BLaER1 treated with 17β-estradiol and CSF1 and Interleukin-3, amounts not matched to agents 10 nM and 100 nM (cell line): ENCODE data around the gene CREB5.
"Not testable (repeated sequence)": the region's sequence is repeated elsewhere in the genome, so short reads cannot be mapped to it uniquely, and the experiment has no call there.

ENCODE experiments used
- H3K27ac ChIP-seq, 11 experiments: shearing (Covaris generic); formaldehyde crosslinking; 2 replicates each; pipeline ENCODE4 v1.8.1; 2022
- H3K27me3 ChIP-seq, 11 experiments: shearing (Covaris generic); formaldehyde crosslinking; 2 replicates each; pipeline ENCODE4 v1.8.1; 2022
- H3K36me3 ChIP-seq, 11 experiments: shearing (Covaris generic); formaldehyde crosslinking; 2 replicates each; pipeline ENCODE4 v1.8.1; 2022
- H3K4me1 ChIP-seq, 10 experiments: shearing (Covaris generic); formaldehyde crosslinking; 2 replicates each; pipeline ENCODE4 v1.8.1; 2022
- H3K4me2 ChIP-seq, 11 experiments: shearing (Covaris generic); formaldehyde crosslinking; 2 replicates each; pipeline ENCODE4 v1.8.1; 2022
- H3K4me3 ChIP-seq, 10 experiments: shearing (Covaris generic); formaldehyde crosslinking; 2 replicates each; pipeline ENCODE4 v1.8.1; 2022
- H3K9ac ChIP-seq, 11 experiments: shearing (Covaris generic); formaldehyde crosslinking; 2 replicates each; pipeline ENCODE4 v1.8.1; 2022
- H3K9me3 ChIP-seq, 11 experiments: shearing (Covaris generic); formaldehyde crosslinking; replicated peaks in 1 of 11; 2 replicates each; pipeline ENCODE4 v1.8.1; 2022
- H4K20me1 ChIP-seq, 11 experiments: shearing (Covaris generic); formaldehyde crosslinking; 2 replicates each; pipeline ENCODE4 v1.8.1; 2022
- Cebpa-rat ChIP-seq, 11 experiments: shearing (Covaris generic); IDR thresholded peaks; 2 replicates each; pipeline ENCODE4 v1.8.1; 2022

Gene CREB5

DNA sequence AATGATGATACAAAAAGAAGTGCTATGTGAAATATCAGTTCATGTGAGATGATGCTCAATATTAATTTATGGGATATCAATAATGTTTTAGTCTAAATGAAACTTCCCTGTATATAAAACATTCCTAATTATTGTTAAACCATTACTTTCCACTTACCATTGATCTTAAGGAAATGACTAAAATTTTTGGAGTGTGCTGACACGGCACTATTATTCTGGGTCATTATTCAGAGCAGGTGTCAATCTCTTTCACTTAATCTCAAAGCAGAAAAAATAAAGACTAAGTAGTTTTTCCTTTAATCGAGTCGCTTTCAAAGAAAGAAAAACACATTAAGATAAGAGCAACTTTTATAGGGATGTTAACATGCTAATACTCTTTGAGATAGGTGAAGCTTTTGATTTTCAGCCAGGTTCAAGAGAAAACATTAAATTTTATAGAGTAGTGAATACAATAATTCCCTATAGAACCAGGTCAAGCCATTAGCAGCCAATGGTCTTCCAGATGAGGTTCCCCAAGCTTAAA lies 11.4 kb upstream of the CREB5 start:
- Histone ChIP-seq H3K9me3 (peaks cover 0 to 2% (median 0%) of the 10 kb centered on the region in 11 experiments; a peak in 2 of 22 replicates), H3K36me3 (no peaks in the 10 kb centered on the region), H3K9ac (no peak overlapping the region), H3K4me2 (no peak overlapping the region), H3K4me3 (no peak overlapping the region), H4K20me1 (no peaks in the 10 kb centered on the region), H3K27ac (no peak overlapping the region), H3K4me1 (peaks cover 0 to 7% (median 0%) of the 10 kb centered on the region in 10 experiments; a peak in 2 of 20 replicates), H3K27me3 (no peaks in the 10 kb centered on the region)
- no peak for TF ChIP-seq Cebpa-rat (IDR thresholded peaks at IDR 0.05)

DNA sequence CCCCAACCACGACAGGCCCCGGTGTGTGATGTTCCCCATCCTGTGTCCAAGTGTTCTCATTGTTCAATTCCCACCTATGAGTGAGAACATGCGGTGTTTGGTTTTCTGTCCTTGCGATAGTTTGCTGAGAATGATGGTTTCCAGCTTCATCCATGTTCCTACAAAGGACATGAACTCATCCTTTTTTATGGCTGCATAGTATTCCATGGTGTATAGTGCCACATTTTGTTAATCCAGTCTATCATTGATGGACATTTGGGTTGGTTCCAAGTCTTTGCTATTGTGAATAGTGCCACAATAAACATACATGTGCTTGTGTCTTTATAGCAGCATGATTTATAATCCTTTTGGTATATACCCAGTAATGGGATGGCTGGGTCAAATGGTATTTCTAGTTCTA lies 10.8 kb upstream of the CREB5 start:
- not testable (repeated sequence) for H3K4me2 ChIP-seq, H3K4me3 ChIP-seq, H3K27ac ChIP-seq, H3K9me3 ChIP-seq, H3K9ac ChIP-seq, H3K4me1 ChIP-seq, H3K36me3 ChIP-seq, H4K20me1 ChIP-seq, H3K27me3 ChIP-seq

DNA sequence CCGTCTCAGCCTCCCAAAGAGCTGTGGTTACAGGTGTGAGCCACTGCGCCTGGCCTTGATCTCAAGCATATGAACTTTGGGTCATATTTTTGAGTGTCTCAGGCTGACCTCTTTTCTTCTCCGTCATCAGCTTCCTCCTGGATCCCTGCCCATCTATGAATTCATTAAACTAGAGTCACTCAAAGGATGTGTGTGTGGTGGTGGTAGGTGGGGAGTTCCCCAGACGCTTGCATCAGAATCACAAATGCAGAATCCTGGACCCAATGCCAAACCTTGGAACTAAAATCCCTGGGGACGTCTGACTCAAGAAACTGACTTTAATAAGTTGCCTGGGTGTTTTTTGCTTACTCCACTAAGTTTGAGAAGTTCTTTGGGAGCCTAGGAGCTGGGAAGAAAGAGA lies 6.7 kb upstream of the CREB5 start:
- peaks cover 0 to 12% (median 0%) of the 10 kb centered on the region in 11 experiments; a peak in 6 of 22 replicates for H4K20me1 ChIP-seq
- H3K27me3 ChIP-seq, result peaks cover 26 to 32% (median 30%) of the 10 kb centered on the region in 11 experiments
- no peak overlapping the region for H3K27ac ChIP-seq
- H3K4me1 ChIP-seq, result peaks cover 7 to 19% (median 13%) of the 10 kb centered on the region in 10 experiments; a peak in 19 of 20 replicates
- no peak overlapping the region for H3K4me3 ChIP-seq
- peaks cover 0 to 2% (median 0%) of the 10 kb centered on the region in 11 experiments; a peak in 2 of 22 replicates for H3K9me3 ChIP-seq
- TF ChIP-seq Cebpa-rat (IDR thresholded peaks at IDR 0.05), result no peak
- H3K9ac ChIP-seq, result no peak overlapping the region
- no peaks in the 10 kb centered on the region for H3K36me3 ChIP-seq
- peak overlapping the region in 3 of 11 experiments; percentile 5 to 9 (median 8); a peak in 2 of 22 replicates for H3K4me2 ChIP-seq

DNA sequence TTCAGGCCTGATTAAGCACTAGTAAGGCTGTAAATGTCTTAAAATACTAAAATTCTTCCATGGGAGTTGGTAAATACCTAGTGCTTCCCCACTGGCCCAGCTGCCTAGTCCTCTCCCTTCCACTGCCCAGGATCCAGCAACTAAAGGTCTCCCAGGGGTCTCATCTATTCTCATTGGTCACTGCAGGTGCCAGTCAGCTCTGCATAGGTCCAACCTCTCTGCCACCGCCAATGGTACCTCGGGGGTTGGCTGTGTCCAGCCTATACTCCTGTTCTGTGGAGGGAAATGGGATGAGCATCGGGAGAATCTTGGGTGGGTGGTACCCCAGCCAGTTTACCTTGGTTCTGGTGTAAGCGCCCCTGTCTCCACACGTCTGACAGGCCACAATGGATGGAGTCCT lies 6.1 kb upstream of the CREB5 start:
- H3K27ac ChIP-seq, result no peak overlapping the region
- H3K27me3 ChIP-seq, result peaks cover 29 to 37% (median 35%) of the 10 kb centered on the region in 11 experiments
- no peaks in the 10 kb centered on the region for H3K36me3 ChIP-seq
- peak overlapping the region in 3 of 11 experiments; percentile 5 to 9 (median 8); a peak in 2 of 22 replicates for H3K4me2 ChIP-seq
- H3K4me3 ChIP-seq, result no peak overlapping the region
- no peak for TF ChIP-seq Cebpa-rat (IDR thresholded peaks at IDR 0.05)
- H3K9me3 ChIP-seq, result peaks cover 0 to 2% (median 0%) of the 10 kb centered on the region in 11 experiments; a peak in 2 of 22 replicates
- peaks cover 0 to 14% (median 0%) of the 10 kb centered on the region in 11 experiments; a peak in 6 of 22 replicates for H4K20me1 ChIP-seq
- peaks cover 11 to 21% (median 18%) of the 10 kb centered on the region in 10 experiments; a peak in 19 of 20 replicates for H3K4me1 ChIP-seq
- H3K9ac ChIP-seq, result no peak overlapping the region

GRCh38 chr7:28407651-28408050 lies 4.7 kb upstream of the CREB5 start:
- Histone ChIP-seq H3K4me3 (no peak overlapping the region), H3K9me3 (peaks cover 0 to 2% (median 0%) of the 10 kb centered on the region in 11 experiments; a peak in 2 of 22 replicates), H3K4me1 (peaks cover 13 to 28% (median 22%) of the 10 kb centered on the region in 10 experiments), H3K27me3 (peaks cover 39 to 50% (median 48%) of the 10 kb centered on the region in 11 experiments), H3K9ac (no peak overlapping the region), H3K27ac (no peak overlapping the region), H3K36me3 (no peaks in the 10 kb centered on the region), H4K20me1 (peaks cover 0 to 14% (median 0%) of the 10 kb centered on the region in 11 experiments; a peak in 6 of 22 replicates), H3K4me2 (no peak overlapping the region)
- TF ChIP-seq Cebpa-rat (IDR thresholded peaks at IDR 0.05), result no peak

DNA sequence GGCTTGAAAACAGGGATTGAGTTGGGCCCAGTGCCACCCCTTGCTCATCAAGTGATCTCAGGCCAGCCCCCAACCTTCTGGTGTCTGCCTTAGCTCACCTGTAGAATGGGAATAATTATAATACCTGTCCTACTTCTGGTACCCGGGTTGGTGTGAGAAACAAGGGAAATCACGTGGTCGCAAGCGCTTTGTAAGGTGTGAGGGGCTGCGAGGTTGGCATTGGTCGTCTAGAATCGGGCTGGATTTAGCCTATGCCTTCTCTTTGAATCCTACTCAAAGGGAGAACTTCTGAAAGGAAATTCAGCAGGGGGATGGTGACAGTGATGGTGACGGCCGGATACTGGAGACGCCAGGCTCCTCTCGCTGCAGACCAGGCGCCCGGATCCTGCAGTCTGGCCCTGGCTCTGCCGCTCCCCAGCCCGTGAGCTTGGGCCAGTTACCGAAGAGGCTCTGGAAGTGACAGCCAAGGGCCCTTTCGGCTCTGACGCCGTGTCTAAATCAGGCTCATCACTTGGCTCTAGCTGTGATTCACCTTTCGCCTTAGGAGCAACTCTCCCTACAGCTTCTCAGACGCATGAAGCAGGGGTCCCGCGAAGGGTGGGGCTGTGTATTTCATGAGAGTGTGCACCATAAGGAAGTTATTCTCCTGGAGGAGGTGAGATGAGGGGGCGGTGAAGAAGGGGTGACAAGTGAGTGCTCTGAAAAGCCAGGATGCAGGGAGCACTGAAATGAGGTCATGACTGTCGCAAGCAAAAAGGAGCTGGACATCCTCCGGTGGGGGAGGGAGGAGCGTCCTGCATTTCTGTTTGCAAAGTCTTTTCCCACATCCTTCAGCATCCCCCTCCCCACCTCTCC lies 4.0 kb upstream of the CREB5 start:
- Histone ChIP-seq H3K9ac (no peak overlapping the region), H3K27me3 (peaks cover 41 to 55% (median 50%) of the 10 kb centered on the region in 11 experiments), H4K20me1 (peaks cover 0 to 14% (median 0%) of the 10 kb centered on the region in 11 experiments; a peak in 6 of 22 replicates), H3K4me1 (peaks cover 13 to 28% (median 22%) of the 10 kb centered on the region in 10 experiments), H3K4me3 (no peak overlapping the region), H3K9me3 (peaks cover 0 to 2% (median 0%) of the 10 kb centered on the region in 11 experiments; a peak in 2 of 22 replicates), H3K27ac (no peak overlapping the region), H3K4me2 (peak overlapping the region in 2 of 11 experiments; percentile 18 to 99; a peak in 2 of 22 replicates), H3K36me3 (no peaks in the 10 kb centered on the region)
- TF ChIP-seq Cebpa-rat (IDR thresholded peaks at IDR 0.05), result no peak

GRCh38 chr7:28408960-28409715 lies 3.2 kb upstream of the CREB5 start:
- H3K4me1 ChIP-seq, result peaks cover 13 to 28% (median 22%) of the 10 kb centered on the region in 10 experiments
- peak overlapping the region; percentile 53 to 85 (median 71) for H3K9ac ChIP-seq
- H3K36me3 ChIP-seq, result no peaks in the 10 kb centered on the region
- H3K27me3 ChIP-seq, result peaks cover 46 to 63% (median 50%) of the 10 kb centered on the region in 11 experiments
- peak overlapping the region; percentile 55 to 73 (median 64) for H3K4me3 ChIP-seq
- H3K4me2 ChIP-seq, result peak overlapping the region; percentile 94 to 100 (median 97)
- H3K9me3 ChIP-seq, result peaks cover 0 to 2% (median 0%) of the 10 kb centered on the region in 11 experiments; a peak in 2 of 22 replicates
- peaks cover 0 to 14% (median 0%) of the 10 kb centered on the region in 11 experiments; a peak in 6 of 22 replicates for H4K20me1 ChIP-seq
- no peak for TF ChIP-seq Cebpa-rat (IDR thresholded peaks at IDR 0.05)
- peak overlapping the region in 9 of 11 experiments; percentile 31 to 81 (median 63); a peak in 16 of 22 replicates for H3K27ac ChIP-seq
